GM12874 (cell line): ENCODE results near the gene SLC10A6.

ENCODE experiments used
- TF ChIP-seq, protein P1 (sequence below): IDR thresholded peaks from 2 replicates; pipeline ENCODE4 v1.5.1; 2011; ENCODE audit warnings: low read depth, mild to moderate bottlenecking, control low read depth, low read length, moderate library complexity; ENCODE audit not compliant: insufficient read depth

The SLC10A6 gene

DNA sequence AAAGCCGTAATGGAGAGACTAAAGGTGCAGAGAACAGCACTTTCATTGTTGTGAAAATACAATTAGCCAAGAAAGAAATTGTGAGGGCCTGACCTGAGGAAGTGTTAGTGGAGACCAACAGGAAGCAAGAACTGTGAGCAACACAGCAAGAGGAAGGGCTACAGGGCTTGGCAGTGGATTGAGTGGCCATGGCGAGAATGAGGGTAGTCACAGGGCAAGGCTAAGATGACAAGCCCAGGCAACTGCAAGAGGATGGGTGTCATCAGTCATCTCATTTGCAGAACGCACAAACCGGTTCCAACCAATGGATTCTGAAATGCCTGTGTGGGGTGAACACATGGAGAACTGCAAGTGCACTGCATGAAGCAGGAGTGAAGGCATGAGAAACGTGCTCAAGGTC is 3.6 kb downstream of the SLC10A6 start:
- TF ChIP-seq, protein P1, sequence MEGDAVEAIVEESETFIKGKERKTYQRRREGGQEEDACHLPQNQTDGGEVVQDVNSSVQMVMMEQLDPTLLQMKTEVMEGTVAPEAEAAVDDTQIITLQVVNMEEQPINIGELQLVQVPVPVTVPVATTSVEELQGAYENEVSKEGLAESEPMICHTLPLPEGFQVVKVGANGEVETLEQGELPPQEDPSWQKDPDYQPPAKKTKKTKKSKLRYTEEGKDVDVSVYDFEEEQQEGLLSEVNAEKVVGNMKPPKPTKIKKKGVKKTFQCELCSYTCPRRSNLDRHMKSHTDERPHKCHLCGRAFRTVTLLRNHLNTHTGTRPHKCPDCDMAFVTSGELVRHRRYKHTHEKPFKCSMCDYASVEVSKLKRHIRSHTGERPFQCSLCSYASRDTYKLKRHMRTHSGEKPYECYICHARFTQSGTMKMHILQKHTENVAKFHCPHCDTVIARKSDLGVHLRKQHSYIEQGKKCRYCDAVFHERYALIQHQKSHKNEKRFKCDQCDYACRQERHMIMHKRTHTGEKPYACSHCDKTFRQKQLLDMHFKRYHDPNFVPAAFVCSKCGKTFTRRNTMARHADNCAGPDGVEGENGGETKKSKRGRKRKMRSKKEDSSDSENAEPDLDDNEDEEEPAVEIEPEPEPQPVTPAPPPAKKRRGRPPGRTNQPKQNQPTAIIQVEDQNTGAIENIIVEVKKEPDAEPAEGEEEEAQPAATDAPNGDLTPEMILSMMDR = no peak

DNA sequence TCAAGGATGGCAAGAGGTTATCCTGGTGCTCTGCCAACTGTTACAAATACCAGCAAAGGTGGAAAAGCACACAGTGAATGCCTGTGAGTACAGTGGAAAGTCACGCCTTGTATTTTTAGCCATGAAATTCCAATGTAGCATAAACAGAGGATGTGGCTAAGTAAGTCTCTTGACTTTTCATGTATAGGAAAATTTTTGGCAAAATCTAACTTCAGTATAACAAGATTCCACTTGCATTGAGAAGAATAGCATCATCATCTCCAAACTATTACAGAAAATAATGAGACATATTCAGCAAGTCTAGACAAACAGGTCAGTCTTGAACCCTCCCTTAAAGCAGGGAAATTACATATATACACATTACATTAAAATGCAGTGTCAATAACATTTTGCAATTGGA is 7.9 kb downstream of the SLC10A6 start:
- TF ChIP-seq, protein P1 = no peak

DNA sequence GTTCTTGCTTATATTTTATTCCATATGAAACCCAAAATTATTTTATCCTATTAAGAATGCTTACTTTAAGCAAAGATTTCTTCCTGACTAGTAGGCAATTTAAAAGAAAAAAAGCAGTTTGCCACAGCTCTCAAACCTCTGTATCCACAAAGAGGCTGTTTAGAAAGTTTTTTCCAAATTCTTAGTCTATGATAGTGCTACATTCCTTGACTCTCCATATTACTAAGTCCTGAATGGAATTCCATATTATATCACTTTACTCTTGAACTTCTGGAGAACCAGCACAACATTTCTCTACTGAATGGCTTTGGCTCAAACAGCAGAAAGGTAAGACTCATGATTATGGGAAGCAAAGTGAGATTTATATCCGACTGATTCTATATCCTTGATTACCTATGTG is 8.3 kb downstream of the SLC10A6 start:
- TF ChIP-seq, protein P1 = no peak

DNA sequence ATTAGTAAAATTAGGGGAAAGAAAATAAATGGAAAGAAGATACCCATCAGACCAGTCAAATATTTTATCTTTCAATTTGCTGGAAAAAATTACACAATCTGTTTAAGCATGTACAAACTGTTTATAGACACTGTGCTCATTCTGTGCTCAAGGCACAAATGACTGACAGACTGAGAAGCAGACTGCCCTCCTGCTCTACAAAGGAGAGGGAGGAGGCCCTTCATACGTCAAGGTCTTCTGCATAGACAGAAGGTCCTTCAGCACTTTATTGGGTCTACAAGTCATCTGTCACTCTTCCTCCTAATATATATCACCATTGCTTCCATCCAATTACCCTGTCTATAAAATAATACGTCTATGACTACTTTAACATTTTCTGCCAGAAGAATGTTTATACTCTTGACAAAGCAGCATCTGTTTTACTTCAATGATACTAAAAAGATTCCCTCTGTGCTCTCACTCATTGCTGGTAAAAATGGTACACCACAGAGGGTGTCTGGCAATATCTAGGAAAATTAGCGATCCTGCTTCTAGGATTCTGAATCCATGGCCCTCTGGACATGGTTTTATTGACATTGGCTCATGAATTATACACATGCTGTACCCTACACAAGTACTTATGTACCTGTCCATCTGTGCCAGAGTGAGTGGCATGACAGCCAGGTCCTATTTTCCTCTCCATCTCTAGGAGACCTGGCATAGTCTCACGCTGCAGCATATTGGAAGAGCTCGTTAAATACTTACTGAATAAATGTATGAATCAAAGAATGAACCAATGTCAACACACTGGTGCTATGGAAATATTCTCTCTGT is 11.3 kb downstream of the SLC10A6 start:
- TF ChIP-seq, protein P1 = no peak

DNA sequence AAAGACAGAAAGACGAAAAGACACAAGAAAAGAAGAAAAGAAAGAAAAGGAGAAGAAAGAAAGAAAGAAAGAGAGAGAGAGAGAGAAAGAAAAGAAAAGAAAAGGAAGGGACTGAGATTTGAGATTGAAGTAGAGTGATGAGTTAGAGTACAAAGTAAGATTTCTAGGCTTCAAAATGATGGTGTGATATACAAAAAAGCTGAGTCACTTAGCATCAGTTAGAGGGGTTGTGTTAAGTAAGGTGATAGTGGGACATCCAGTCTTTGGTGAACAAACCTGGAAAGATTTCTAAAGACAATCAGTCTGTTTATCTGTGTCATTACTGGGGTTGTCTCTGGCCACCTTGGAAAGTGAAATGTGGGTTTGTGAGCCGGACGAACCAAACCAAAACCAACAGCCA is 13.5 kb downstream of the SLC10A6 start:
- TF ChIP-seq, protein P1 = no peak

DNA sequence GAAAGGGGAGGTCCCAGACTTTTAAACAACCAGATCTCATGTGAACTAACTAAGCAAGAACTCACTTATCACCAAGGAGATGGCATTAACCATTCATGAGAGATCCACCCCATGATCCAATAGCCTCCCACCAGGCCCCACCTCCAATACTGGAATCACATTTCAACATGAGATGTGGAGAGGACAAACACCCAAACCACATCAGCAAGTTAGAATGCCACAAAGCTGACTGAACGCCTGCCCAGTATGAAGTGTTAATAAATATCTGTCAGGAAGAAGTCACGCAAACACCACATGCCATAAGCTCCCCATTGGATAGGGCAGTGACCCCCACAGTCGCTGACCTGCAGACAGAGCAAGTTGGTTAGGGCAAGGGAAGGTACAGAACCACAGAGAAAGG is 14.3 kb downstream of the SLC10A6 start:
- TF ChIP-seq, protein P1 = no peak

DNA sequence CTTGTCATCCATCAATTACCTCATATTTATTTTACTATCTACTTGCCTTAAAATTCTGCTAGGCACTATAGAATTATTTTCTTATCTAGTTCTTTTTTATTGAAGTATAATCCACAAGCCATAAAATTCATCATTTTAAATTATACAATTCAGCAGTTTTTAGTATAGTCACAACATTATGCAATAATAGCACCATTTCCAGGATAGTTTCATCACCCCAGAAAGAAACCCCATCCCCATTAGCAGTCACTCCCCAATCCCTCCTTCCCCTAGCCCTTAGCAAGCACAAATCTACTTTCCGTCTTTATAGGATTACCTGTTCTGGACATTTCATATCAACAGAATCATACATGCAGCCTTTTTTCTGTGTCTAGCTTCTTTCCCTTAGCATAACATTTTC is 15.6 kb downstream of the SLC10A6 start:
- TF ChIP-seq, protein P1 = no peak
